NB4 (cell line): ENCODE data around the gene GBP2.

Source experiments
- DNase-seq: peaks from one replicate; pipeline ENCODE4 v3.0.0; 2010; ENCODE audit warnings: low read depth
- H3K4me3 ChIP-seq: one replicate; pipeline ENCODE4 v1.5.1; 2011; ENCODE audit warnings: mild to moderate bottlenecking, low read depth, low read length, moderate library complexity
- CTCF ChIP-seq: IDR thresholded peaks from one replicate; pipeline ENCODE4 v1.5.1; 2012; ENCODE audit warnings: low read depth, low read length
- MAX ChIP-seq: IDR thresholded peaks from 2 replicates; pipeline ENCODE4 v1.6.1; 2011; ENCODE audit warnings: low read depth, low read length
- MYC ChIP-seq: IDR thresholded peaks from 2 replicates; pipeline ENCODE4 v1.6.1; 2011; ENCODE audit warnings: low read depth, low read length
- POLR2A ChIP-seq: IDR thresholded peaks from 2 replicates; pipeline ENCODE4 v1.6.1; 2011; ENCODE audit warnings: mild to moderate bottlenecking; ENCODE audit not compliant: insufficient read length; ENCODE audit errors: extremely low read depth

The GBP2 gene

GRCh38 chr1:89149976-89150375, 24.1 kb upstream of the GBP2 start:
- TF ChIP-seq MAX (no peak), CTCF (no peak), POLR2A (no peak), MYC (no peak)
- H3K4me3 ChIP-seq, result no peak overlapping the region
- no peak for DNase-seq

GRCh38 chr1:89149229-89149628, 23.3 kb upstream of the GBP2 start:
- TF ChIP-seq MYC, result no peak
- TF ChIP-seq MAX, result no peak
- no peak for TF ChIP-seq CTCF
- no peak for TF ChIP-seq POLR2A
- H3K4me3 ChIP-seq, result no peak overlapping the region
- DNase-seq, result no peak

- TF ChIP-seq CTCF (no peak), MYC (no peak), MAX (no peak), POLR2A (no peak)
- no peak overlapping the region for H3K4me3 ChIP-seq
- DNase-seq, result no peak
These were observed 22.1 kb upstream of the GBP2 start for GRCh38 chr1:89147678-89148658.

- TF ChIP-seq POLR2A, result no peak
- no peak for TF ChIP-seq CTCF
- TF ChIP-seq MAX, result no peak
- no peak for DNase-seq
These were observed 20.8 kb upstream of the GBP2 start for GRCh38 chr1:89146721-89147120.

GRCh38 chr1:89143484-89143883, 17.6 kb upstream of the GBP2 start:
- DNase-seq, result no peak
- TF ChIP-seq CTCF, result no peak
- TF ChIP-seq POLR2A, result no peak
- TF ChIP-seq MYC, result no peak
- no peak for TF ChIP-seq MAX
- no peak overlapping the region for H3K4me3 ChIP-seq

More at GRCh38 chr1:89146721-89147120, 20.8 kb upstream of the GBP2 start:
- H3K4me3 ChIP-seq, result no peak overlapping the region
